ENCODE measurements around the gene CCDC134.

The CCDC134 gene

DNA sequence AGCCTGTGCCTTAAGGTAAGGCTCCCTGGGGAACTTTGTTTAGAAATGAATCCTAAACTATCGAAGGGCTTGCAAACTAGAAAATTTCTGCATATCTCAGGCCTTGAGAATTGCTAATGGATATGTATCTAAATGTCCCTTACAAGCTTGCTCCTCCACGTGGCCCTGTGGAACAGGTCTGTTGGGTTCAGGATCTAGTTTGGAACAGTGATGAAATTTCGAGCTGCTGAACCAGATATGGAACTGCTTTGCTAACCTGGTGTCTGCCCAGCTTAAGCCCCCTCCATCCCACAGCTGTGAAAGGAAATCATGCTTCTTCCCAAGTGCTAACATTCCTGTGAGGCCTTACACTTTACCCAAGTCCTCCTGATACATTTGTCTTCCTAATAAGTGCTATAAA is 44.0 kb downstream of the CCDC134 start:
- Histone ChIP-seq H3K9me3 (ENCODE audit: insufficient read depth, low read depth, low read length) (no peaks in the 10 kb centered on the region), H2BK120ac (ENCODE audit: insufficient read depth, low read length, poor library complexity) (no peak overlapping the region), H3K27ac (ENCODE audit: low read depth, low read length) (peak overlapping the region; percentile 58), H2BK5ac (ENCODE audit: low read depth, low read length, poor library complexity) (no peak overlapping the region), H3K4me2 (ENCODE audit: low read length) (peak overlapping the region; percentile 1), H3K4me1 (ENCODE audit: control insufficient read depth in 1 of 2, insufficient read depth in 2 of 2, low read length in 2 of 2) (peaks cover 13 to 25% of the 10 kb centered on the region in 2 experiments), H3K9ac (ENCODE audit: low read length) (no peak overlapping the region), H3K4ac (ENCODE audit: low read depth, low read length) (peak overlapping the region; percentile 61), H4K91ac (ENCODE audit: low read depth, low read length) (no peak overlapping the region), H3K18ac (ENCODE audit: low read length) (no peak overlapping the region), H3K14ac (ENCODE audit: low read length) (no peak overlapping the region), H3K79me1 (ENCODE audit: low read length) (peaks cover 4% of the 10 kb centered on the region), H2AFZ (ENCODE audit: insufficient read depth, low read length, poor library complexity) (no peak overlapping the region), H3K23ac (ENCODE audit: low read length) (no peak overlapping the region), H3K27me3 (ENCODE audit: insufficient read depth, low read length) (no peaks in the 10 kb centered on the region), H4K8ac (ENCODE audit: low read depth, low read length) (no peak overlapping the region), H3K4me3 (ENCODE audit: low read depth, low read length) (no peak overlapping the region), H4K12ac (ENCODE audit: low read depth, low read length) (no peak overlapping the region), H2AK5ac (ENCODE audit: low read length) (no peak overlapping the region), H3K79me2 (ENCODE audit: control insufficient read depth, insufficient read depth, low read length, poor library complexity) (peaks cover 26% of the 10 kb centered on the region), H2BK12ac (ENCODE audit: low read length) (no peak overlapping the region), H3K36me3 (ENCODE audit: control insufficient read depth in 1 of 2, insufficient read depth in 2 of 2, low read length in 2 of 2) (peaks cover under 1 to 5% of the 10 kb centered on the region in 2 experiments)
- DNase-seq, result peak; percentile 93 to 97
- WGBS (ENCODE audit: extremely low coverage, insufficient coverage, insufficient read length), result no CpG with 5 or more reads among the region's 3 CpGs

DNA sequence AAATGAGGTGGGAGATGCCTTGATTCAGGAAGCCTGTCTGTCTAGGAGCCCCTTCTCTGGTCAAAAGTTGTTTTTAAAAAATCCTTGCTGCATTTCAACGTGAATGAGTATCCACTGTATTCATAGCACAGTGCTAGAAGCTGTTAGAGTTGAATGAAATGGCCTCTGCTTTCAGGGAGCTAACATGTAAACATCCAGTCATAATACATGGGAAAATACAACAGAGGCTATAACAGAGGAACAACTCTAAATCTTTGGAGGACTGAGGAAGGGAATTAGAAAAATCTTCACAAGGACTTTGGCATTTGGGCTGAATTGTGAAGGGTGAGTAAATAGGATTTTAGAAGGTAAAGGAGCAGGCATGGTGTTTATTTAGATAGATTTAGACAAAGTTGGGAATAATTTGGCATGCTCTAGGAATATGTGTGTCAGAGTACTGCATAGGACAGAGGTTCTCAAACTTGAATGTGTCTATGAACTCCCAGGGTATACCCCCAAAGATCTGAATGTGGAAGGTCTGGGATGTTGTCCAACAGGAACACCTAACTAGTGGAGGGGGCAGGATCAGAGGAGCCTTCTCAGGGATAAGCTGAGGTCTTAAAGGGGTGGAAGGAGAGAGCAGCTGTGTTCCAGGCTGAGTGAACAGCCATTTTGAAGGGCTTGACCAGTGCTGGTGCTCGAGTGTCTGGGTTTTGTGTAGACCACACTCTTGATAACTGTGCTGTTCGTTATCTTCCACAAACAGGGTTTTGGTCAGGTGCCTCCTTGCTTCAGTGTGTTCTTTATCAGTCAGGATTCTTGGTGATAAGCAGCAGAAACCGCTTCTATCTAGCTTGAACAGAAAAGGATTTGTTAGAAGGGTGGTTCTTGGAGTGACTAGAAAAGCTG is 45.1 kb downstream of the CCDC134 start:
- no peak overlapping the region for H2AFZ ChIP-seq (ENCODE audit: insufficient read depth, low read length, poor library complexity)
- H2BK12ac ChIP-seq (ENCODE audit: low read length), result peak overlapping the region; percentile 62
- no peaks in the 10 kb centered on the region for H3K27me3 ChIP-seq (ENCODE audit: insufficient read depth, low read length)
- WGBS (ENCODE audit: extremely low coverage, insufficient coverage, insufficient read length), result no CpG with 5 or more reads among the region's 4 CpGs
- H3K4me3 ChIP-seq (ENCODE audit: low read depth, low read length), result no peak overlapping the region
- no peak overlapping the region for H3K4me2 ChIP-seq (ENCODE audit: low read length)
- H4K8ac ChIP-seq (ENCODE audit: low read depth, low read length), result peak overlapping the region; percentile 23
- H3K4me1 ChIP-seq (ENCODE audit: control insufficient read depth in 1 of 2, insufficient read depth in 2 of 2, low read length in 2 of 2), result peaks cover 13 to 23% of the 10 kb centered on the region in 2 experiments
- H3K79me1 ChIP-seq (ENCODE audit: low read length), result peaks cover 4% of the 10 kb centered on the region
- peak overlapping the region; percentile 99 for H3K4ac ChIP-seq (ENCODE audit: low read depth, low read length)
- H3K9me3 ChIP-seq (ENCODE audit: insufficient read depth, low read depth, low read length), result no peaks in the 10 kb centered on the region
- peak overlapping the region; percentile 58 for H4K91ac ChIP-seq (ENCODE audit: low read depth, low read length)
- H2AK5ac ChIP-seq (ENCODE audit: low read length), result peak overlapping the region; percentile 62
- H3K9ac ChIP-seq (ENCODE audit: low read length), result no peak overlapping the region
- no peak overlapping the region for H4K12ac ChIP-seq (ENCODE audit: low read depth, low read length)
- no peak overlapping the region for H3K23ac ChIP-seq (ENCODE audit: low read length)
- H3K18ac ChIP-seq (ENCODE audit: low read length), result peak overlapping the region; percentile 76
- peak overlapping the region; percentile 66 for H2BK5ac ChIP-seq (ENCODE audit: low read depth, low read length, poor library complexity)
- DNase-seq, result no peak
- peaks cover 28% of the 10 kb centered on the region for H3K79me2 ChIP-seq (ENCODE audit: control insufficient read depth, insufficient read depth, low read length, poor library complexity)
- peaks cover 0 to 4% of the 10 kb centered on the region in 2 experiments for H3K36me3 ChIP-seq (ENCODE audit: control insufficient read depth in 1 of 2, insufficient read depth in 2 of 2, low read length in 2 of 2)
- peak overlapping the region; percentile 36 for H3K27ac ChIP-seq (ENCODE audit: low read depth, low read length)
- no peak overlapping the region for H2BK120ac ChIP-seq (ENCODE audit: insufficient read depth, low read length, poor library complexity)
- H3K14ac ChIP-seq (ENCODE audit: low read length), result peak overlapping the region; percentile 39

GRCh38 chr22:41846268-41846987 is 45.9 kb downstream of the CCDC134 start:
- Histone ChIP-seq H3K36me3 (ENCODE audit: control insufficient read depth in 1 of 2, insufficient read depth in 2 of 2, low read length in 2 of 2) (peaks cover 2% of the 10 kb centered on the region in 2 experiments), H3K4ac (ENCODE audit: low read depth, low read length) (peak overlapping the region; percentile 99), H3K79me2 (ENCODE audit: control insufficient read depth, insufficient read depth, low read length, poor library complexity) (peaks cover 27% of the 10 kb centered on the region), H4K8ac (ENCODE audit: low read depth, low read length) (no peak overlapping the region), H2BK12ac (ENCODE audit: low read length) (no peak overlapping the region), H3K4me1 (ENCODE audit: control insufficient read depth in 1 of 2, insufficient read depth in 2 of 2, low read length in 2 of 2) (peaks cover 13 to 23% of the 10 kb centered on the region in 2 experiments), H3K4me3 (ENCODE audit: low read depth, low read length) (no peak overlapping the region), H2BK120ac (ENCODE audit: insufficient read depth, low read length, poor library complexity) (no peak overlapping the region), H2AK5ac (ENCODE audit: low read length) (no peak overlapping the region), H3K23ac (ENCODE audit: low read length) (no peak overlapping the region), H3K9me3 (ENCODE audit: insufficient read depth, low read depth, low read length) (no peaks in the 10 kb centered on the region), H3K18ac (ENCODE audit: low read length) (peak overlapping the region; percentile 33), H3K27me3 (ENCODE audit: insufficient read depth, low read length) (no peaks in the 10 kb centered on the region), H3K79me1 (ENCODE audit: low read length) (peaks cover 4% of the 10 kb centered on the region), H4K12ac (ENCODE audit: low read depth, low read length) (peak overlapping the region; percentile 19), H3K9ac (ENCODE audit: low read length) (no peak overlapping the region), H2AFZ (ENCODE audit: insufficient read depth, low read length, poor library complexity) (no peak overlapping the region), H3K27ac (ENCODE audit: low read depth, low read length) (no peak overlapping the region), H3K14ac (ENCODE audit: low read length) (no peak overlapping the region), H2BK5ac (ENCODE audit: low read depth, low read length, poor library complexity) (no peak overlapping the region), H4K91ac (ENCODE audit: low read depth, low read length) (peak overlapping the region; percentile 8), H3K4me2 (ENCODE audit: low read length) (no peak overlapping the region)
- DNase-seq, result no peak
- no CpG with 5 or more reads among the region's 10 CpGs for WGBS (ENCODE audit: extremely low coverage, insufficient coverage, insufficient read length)

GRCh38 chr22:41847300-41847699 is 46.8 kb downstream of the CCDC134 start:
- no peak overlapping the region for H4K91ac ChIP-seq (ENCODE audit: low read depth, low read length)
- H3K23ac ChIP-seq (ENCODE audit: low read length), result no peak overlapping the region
- no peak overlapping the region for H3K18ac ChIP-seq (ENCODE audit: low read length)
- H3K27me3 ChIP-seq (ENCODE audit: insufficient read depth, low read length), result no peaks in the 10 kb centered on the region
- WGBS (ENCODE audit: extremely low coverage, insufficient coverage, insufficient read length), result no CpG with 5 or more reads among the region's 2 CpGs
- H3K27ac ChIP-seq (ENCODE audit: low read depth, low read length), result no peak overlapping the region
- H3K79me2 ChIP-seq (ENCODE audit: control insufficient read depth, insufficient read depth, low read length, poor library complexity), result peaks cover 27% of the 10 kb centered on the region
- H3K9me3 ChIP-seq (ENCODE audit: insufficient read depth, low read depth, low read length), result no peaks in the 10 kb centered on the region
- no peak overlapping the region for H2BK5ac ChIP-seq (ENCODE audit: low read depth, low read length, poor library complexity)
- H3K4me3 ChIP-seq (ENCODE audit: low read depth, low read length), result no peak overlapping the region
- peaks cover 13 to 23% of the 10 kb centered on the region in 2 experiments for H3K4me1 ChIP-seq (ENCODE audit: control insufficient read depth in 1 of 2, insufficient read depth in 2 of 2, low read length in 2 of 2)
- no peak overlapping the region for H3K9ac ChIP-seq (ENCODE audit: low read length)
- no peak overlapping the region for H3K14ac ChIP-seq (ENCODE audit: low read length)
- DNase-seq, result no peak
- H3K79me1 ChIP-seq (ENCODE audit: low read length), result peaks cover 4% of the 10 kb centered on the region
- no peak overlapping the region for H3K4me2 ChIP-seq (ENCODE audit: low read length)
- H2BK12ac ChIP-seq (ENCODE audit: low read length), result no peak overlapping the region
- no peak overlapping the region for H2BK120ac ChIP-seq (ENCODE audit: insufficient read depth, low read length, poor library complexity)
- no peak overlapping the region for H2AFZ ChIP-seq (ENCODE audit: insufficient read depth, low read length, poor library complexity)
- no peak overlapping the region for H4K12ac ChIP-seq (ENCODE audit: low read depth, low read length)
- H2AK5ac ChIP-seq (ENCODE audit: low read length), result no peak overlapping the region
- peak overlapping the region; percentile 71 for H3K4ac ChIP-seq (ENCODE audit: low read depth, low read length)
- no peak overlapping the region for H4K8ac ChIP-seq (ENCODE audit: low read depth, low read length)
- H3K36me3 ChIP-seq (ENCODE audit: control insufficient read depth in 1 of 2, insufficient read depth in 2 of 2, low read length in 2 of 2), result peaks cover 2 to 3% of the 10 kb centered on the region in 2 experiments

Data from trophoblast cell (in vitro differentiated cells and primary cell).